ENCODE data around the gene VPS29.
A peak's percentile ranks its signal among the peaks of the same experiment; 100 is the strongest.

The VPS29 gene

GRCh38 chr12:110453569-110454296, 48.2 kb downstream of the VPS29 start:
- no peak for DNase-seq (ENCODE audit: low read depth)
- no peak overlapping the region for H3K4me3 ChIP-seq (ENCODE audit: control insufficient read depth, low read depth, low read length)
- TF ChIP-seq CTCF (IDR thresholded peaks at IDR 0.05; ENCODE audit: control insufficient read depth, insufficient read depth, low read depth, low read length, missing control alignments) = no peak

- TF ChIP-seq CTCF (IDR thresholded peaks at IDR 0.05; ENCODE audit: control insufficient read depth, insufficient read depth, low read depth, low read length, missing control alignments) = no peak
- no peak overlapping the region for H3K4me3 ChIP-seq (ENCODE audit: control insufficient read depth, low read depth, low read length)
- no peak for DNase-seq (ENCODE audit: low read depth)
Observed at GRCh38 chr12:110451263-110451662, 50.6 kb downstream of the VPS29 start.

GRCh38 chr12:110449799-110450497, 52.0 kb downstream of the VPS29 start, which contains the start of gene ARPC3:
ARPC3 (minus strand) TSS chr12:110450337; CDS start chr12:110450260, 77 bp downstream.
- DNase-seq (ENCODE audit: low read depth) = peak; percentile 66
- peak; percentile 90 for TF ChIP-seq CTCF (IDR thresholded peaks at IDR 0.05; ENCODE audit: control insufficient read depth, insufficient read depth, low read depth, low read length, missing control alignments)
- peak within 1 kb of the TSS; percentile 99 for H3K4me3 ChIP-seq (ENCODE audit: control insufficient read depth, low read depth, low read length)

GRCh38 chr12:110444455-110444854, 57.5 kb downstream of the VPS29 start:
- no peak for DNase-seq (ENCODE audit: low read depth)
- H3K4me3 ChIP-seq (ENCODE audit: control insufficient read depth, low read depth, low read length) = no peak overlapping the region
- TF ChIP-seq CTCF (IDR thresholded peaks at IDR 0.05; ENCODE audit: control insufficient read depth, insufficient read depth, low read depth, low read length, missing control alignments) = no peak

All from AG09309 (cell line).